WTC11 (cell line): ENCODE data around the gene CMTM6.

Source experiments
- CREB1 ChIP-seq: sonication (generic); formaldehyde crosslinking; IDR thresholded peaks from 2 replicates; pipeline ENCODE4 v1.8.0; 2023; ENCODE audit warnings: mild to moderate bottlenecking, missing genetic modification reagents
- ELF4 ChIP-seq: sonication (generic); formaldehyde crosslinking; IDR thresholded peaks from 2 replicates; pipeline ENCODE4 v1.8.1; 2022; ENCODE audit warnings: low read depth, mild to moderate bottlenecking, moderate library complexity, missing genetic modification reagents
- KAT7 ChIP-seq: sonication (generic); formaldehyde crosslinking; IDR thresholded peaks from 2 replicates; pipeline ENCODE4 v1.8.1; 2023; ENCODE audit warnings: missing genetic modification reagents, mild to moderate bottlenecking, borderline replicate concordance
- SMAD3 ChIP-seq: sonication (generic); formaldehyde crosslinking; IDR thresholded peaks from 2 replicates; pipeline ENCODE4 v1.8.0; 2022; ENCODE audit warnings: missing genetic modification reagents, mild to moderate bottlenecking, borderline replicate concordance
- SMAD4 ChIP-seq: sonication (generic); formaldehyde crosslinking; IDR thresholded peaks from 2 replicates; pipeline ENCODE4 v1.8.0; 2022; ENCODE audit warnings: mild to moderate bottlenecking, missing genetic modification reagents
- TEAD4 ChIP-seq: sonication (generic); formaldehyde crosslinking; IDR thresholded peaks from 2 replicates; pipeline ENCODE4 v1.8.0; 2022; ENCODE audit warnings: mild to moderate bottlenecking, missing genetic modification reagents
- USF2 ChIP-seq: sonication (generic); formaldehyde crosslinking; IDR thresholded peaks from 2 replicates; pipeline ENCODE4 v1.8.1; 2023; ENCODE audit warnings: mild to moderate bottlenecking, missing genetic modification reagents, moderate library complexity
- TF ChIP-seq, protein P1 (sequence below): fragments of 200-600 bp; IDR thresholded peaks from 2 replicates; pipeline ENCODE4 v1.8.0; 2022; ENCODE audit warnings: antibody characterized with exemption
- TF ChIP-seq, protein P2 (sequence below): sonication (generic); formaldehyde crosslinking; conservative IDR thresholded peaks from 2 replicates; pipeline ENCODE4 v1.8.1; 2023; ENCODE audit warnings: mild to moderate bottlenecking, low read depth, missing genetic modification reagents, moderate library complexity

DNA sequence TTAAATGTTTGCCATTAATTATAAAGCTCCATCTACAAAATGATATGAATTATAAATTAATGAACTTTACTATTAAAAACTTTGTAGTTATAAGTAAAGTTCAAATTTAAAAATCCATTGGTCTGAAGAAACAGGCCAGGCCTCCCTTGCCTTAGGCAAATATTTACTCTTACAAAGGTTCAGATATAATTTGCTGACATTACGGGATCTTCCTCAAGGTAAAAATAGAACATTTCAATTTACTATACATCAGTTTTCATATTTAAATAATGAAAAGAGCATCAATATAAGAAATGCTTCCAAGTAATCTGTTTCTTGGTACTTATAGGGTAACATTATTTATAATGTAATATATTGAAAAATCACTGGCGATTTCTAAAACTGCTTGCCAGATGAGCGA lies 3.7 kb downstream of the CMTM6 start:
- TF ChIP-seq TEAD4 (CRISPR knock-in tag) = no peak
- TF ChIP-seq, protein P1, sequence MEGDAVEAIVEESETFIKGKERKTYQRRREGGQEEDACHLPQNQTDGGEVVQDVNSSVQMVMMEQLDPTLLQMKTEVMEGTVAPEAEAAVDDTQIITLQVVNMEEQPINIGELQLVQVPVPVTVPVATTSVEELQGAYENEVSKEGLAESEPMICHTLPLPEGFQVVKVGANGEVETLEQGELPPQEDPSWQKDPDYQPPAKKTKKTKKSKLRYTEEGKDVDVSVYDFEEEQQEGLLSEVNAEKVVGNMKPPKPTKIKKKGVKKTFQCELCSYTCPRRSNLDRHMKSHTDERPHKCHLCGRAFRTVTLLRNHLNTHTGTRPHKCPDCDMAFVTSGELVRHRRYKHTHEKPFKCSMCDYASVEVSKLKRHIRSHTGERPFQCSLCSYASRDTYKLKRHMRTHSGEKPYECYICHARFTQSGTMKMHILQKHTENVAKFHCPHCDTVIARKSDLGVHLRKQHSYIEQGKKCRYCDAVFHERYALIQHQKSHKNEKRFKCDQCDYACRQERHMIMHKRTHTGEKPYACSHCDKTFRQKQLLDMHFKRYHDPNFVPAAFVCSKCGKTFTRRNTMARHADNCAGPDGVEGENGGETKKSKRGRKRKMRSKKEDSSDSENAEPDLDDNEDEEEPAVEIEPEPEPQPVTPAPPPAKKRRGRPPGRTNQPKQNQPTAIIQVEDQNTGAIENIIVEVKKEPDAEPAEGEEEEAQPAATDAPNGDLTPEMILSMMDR = no peak
- TF ChIP-seq SMAD4 (CRISPR knock-in tag) = no peak
- TF ChIP-seq CREB1 (CRISPR knock-in tag) = no peak
- TF ChIP-seq SMAD3 = no peak
- TF ChIP-seq, protein P2, sequence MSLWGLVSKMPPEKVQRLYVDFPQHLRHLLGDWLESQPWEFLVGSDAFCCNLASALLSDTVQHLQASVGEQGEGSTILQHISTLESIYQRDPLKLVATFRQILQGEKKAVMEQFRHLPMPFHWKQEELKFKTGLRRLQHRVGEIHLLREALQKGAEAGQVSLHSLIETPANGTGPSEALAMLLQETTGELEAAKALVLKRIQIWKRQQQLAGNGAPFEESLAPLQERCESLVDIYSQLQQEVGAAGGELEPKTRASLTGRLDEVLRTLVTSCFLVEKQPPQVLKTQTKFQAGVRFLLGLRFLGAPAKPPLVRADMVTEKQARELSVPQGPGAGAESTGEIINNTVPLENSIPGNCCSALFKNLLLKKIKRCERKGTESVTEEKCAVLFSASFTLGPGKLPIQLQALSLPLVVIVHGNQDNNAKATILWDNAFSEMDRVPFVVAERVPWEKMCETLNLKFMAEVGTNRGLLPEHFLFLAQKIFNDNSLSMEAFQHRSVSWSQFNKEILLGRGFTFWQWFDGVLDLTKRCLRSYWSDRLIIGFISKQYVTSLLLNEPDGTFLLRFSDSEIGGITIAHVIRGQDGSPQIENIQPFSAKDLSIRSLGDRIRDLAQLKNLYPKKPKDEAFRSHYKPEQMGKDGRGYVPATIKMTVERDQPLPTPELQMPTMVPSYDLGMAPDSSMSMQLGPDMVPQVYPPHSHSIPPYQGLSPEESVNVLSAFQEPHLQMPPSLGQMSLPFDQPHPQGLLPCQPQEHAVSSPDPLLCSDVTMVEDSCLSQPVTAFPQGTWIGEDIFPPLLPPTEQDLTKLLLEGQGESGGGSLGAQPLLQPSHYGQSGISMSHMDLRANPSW = no peak
- no peak for TF ChIP-seq KAT7 (CRISPR knock-in tag)
- TF ChIP-seq ELF4 = no peak
- TF ChIP-seq USF2 (CRISPR knock-in tag) = no peak
